OCI-LY3 (cell line): ENCODE measurements around the gene MYD88.

Experiments used
- H2AFZ ChIP-seq: fragments of 200-600, 300-600 bp; shearing (Covaris generic); 2 replicates; pipeline ENCODE4 v1.6.0; 2014; ENCODE audit warnings: antibody characterized with exemption, low read depth, low read length
- H3K27ac ChIP-seq: fragments of 200-600, 300-600 bp; sonication (generic); 2 replicates; pipeline ENCODE4 v1.5.1; 2014; ENCODE audit warnings: mild to moderate bottlenecking, low read length, moderate library complexity, mixed read lengths
- H3K27me3 ChIP-seq: fragments of 200-600, 300-600 bp; sonication (generic); 2 replicates; pipeline ENCODE4 v1.6.1; 2014; ENCODE audit warnings: low read depth, low read length, mixed read lengths
- H3K36me3 ChIP-seq: fragments of 200-600, 300-600 bp; sonication (generic); replicated peaks from 2 replicates; pipeline ENCODE3; 2014; ENCODE audit warnings: low read depth, low read length, mixed read lengths
- H3K4me1 ChIP-seq: fragments of 300-600, 200-600 bp; sonication (generic); 2 replicates; pipeline ENCODE4 v1.6.1; 2014; ENCODE audit warnings: low read length, mixed read lengths
- H3K4me2 ChIP-seq: fragments of 200-600, 300-600 bp; sonication (generic); 2 replicates; pipeline ENCODE4 v1.6.1; 2014; ENCODE audit warnings: low read length, mixed read lengths
- H3K4me3 ChIP-seq: fragments of 300-600, 200-600 bp; sonication (generic); 2 replicates; pipeline ENCODE4 v1.5.1; 2014; ENCODE audit warnings: antibody characterized with exemption, mild to moderate bottlenecking, low read length, moderate library complexity
- H3K79me2 ChIP-seq: fragments of 300-600, 200-600 bp; shearing (Covaris generic); 2 replicates; pipeline ENCODE4 v1.6.1; 2014; ENCODE audit warnings: mild to moderate bottlenecking, low read length, mixed read lengths
- H3K9ac ChIP-seq: fragments of 300-600, 200-600 bp; shearing (Covaris generic); 2 replicates; pipeline ENCODE4 v1.6.0; 2014; ENCODE audit warnings: mild to moderate bottlenecking, low read length, moderate library complexity
- H3K9me3 ChIP-seq: fragments of 200-600, 300-600 bp; shearing (Covaris generic); 2 replicates; pipeline ENCODE4 v1.6.1; 2014; ENCODE audit warnings: low read length, mixed read lengths; ENCODE audit not compliant: insufficient read depth
- H4K20me1 ChIP-seq: fragments of 200-600, 300-600 bp; sonication (generic); 2 replicates; pipeline ENCODE4 v1.6.1; 2016; ENCODE audit warnings: low read length, mixed read lengths; ENCODE audit not compliant: insufficient read depth
- CTCF ChIP-seq: fragments of 200-600, 300-600 bp; sonication (generic); IDR thresholded peaks from 2 replicates; pipeline ENCODE4 v1.5.1; 2014; ENCODE audit warnings: antibody characterized with exemption, low read length, low read depth
- EZH2phosphoT487 ChIP-seq: fragments of 200-600 bp; shearing (Covaris generic); IDR thresholded peaks from 2 replicates; pipeline ENCODE4 v1.6.1; 2018; ENCODE audit warnings: antibody characterized with exemption, mixed run types, low read depth

The MYD88 gene

GRCh38 chr3:38116471-38117162, 21.8 kb upstream of the MYD88 start:
- no peak overlapping the region for H2AFZ ChIP-seq
- H3K27ac ChIP-seq: no peak overlapping the region
- 0 out of 2 replicates have a peak, but pooled peaks cover 3% of the 10 kb centered on the region for H3K27me3 ChIP-seq
- H4K20me1 ChIP-seq: no peaks in the 10 kb centered on the region
- no peaks in the 10 kb centered on the region for H3K79me2 ChIP-seq
- peaks cover 26% of the 10 kb centered on the region for H3K4me1 ChIP-seq
- H3K9ac ChIP-seq: no peak overlapping the region
- no peaks in the 10 kb centered on the region for H3K9me3 ChIP-seq
- no peak overlapping the region for H3K4me2 ChIP-seq
- no peaks in the 10 kb centered on the region for H3K36me3 ChIP-seq
- TF ChIP-seq CTCF: no peak
- TF ChIP-seq EZH2phosphoT487: no peak
- H3K4me3 ChIP-seq: no peak overlapping the region

GRCh38 chr3:38117163-38117716, 21.2 kb upstream of the MYD88 start:
- H3K4me1 ChIP-seq: peaks cover 26% of the 10 kb centered on the region
- H3K9ac ChIP-seq: no peak overlapping the region
- no peak for TF ChIP-seq CTCF
- TF ChIP-seq EZH2phosphoT487: no peak

GRCh38 chr3:38117748-38118420, 20.6 kb upstream of the MYD88 start:
- Histone ChIP-seq H3K4me1 (peaks cover 26% of the 10 kb centered on the region), H3K4me2 (no peak overlapping the region), H3K4me3 (no peak overlapping the region), H2AFZ (no peak overlapping the region), H3K79me2 (no peaks in the 10 kb centered on the region), H3K27me3 (0 out of 2 replicates have a peak, but pooled peaks cover 3% of the 10 kb centered on the region), H3K27ac (no peak overlapping the region), H3K9ac (no peak overlapping the region), H4K20me1 (0 out of 2 replicates have a peak, but pooled peaks cover 5% of the 10 kb centered on the region), H3K36me3 (peaks cover 12% of the 10 kb centered on the region), H3K9me3 (no peaks in the 10 kb centered on the region)
- TF ChIP-seq CTCF: peak; percentile 95
- no peak for TF ChIP-seq EZH2phosphoT487

More at GRCh38 chr3:38117163-38117716, 21.2 kb upstream of the MYD88 start:
- Histone ChIP-seq H3K36me3 (peaks cover 6% of the 10 kb centered on the region), H3K4me2 (no peak overlapping the region), H3K27me3 (0 out of 2 replicates have a peak, but pooled peaks cover 3% of the 10 kb centered on the region), H3K9me3 (no peaks in the 10 kb centered on the region), H3K27ac (no peak overlapping the region), H4K20me1 (no peaks in the 10 kb centered on the region), H3K79me2 (no peaks in the 10 kb centered on the region), H3K4me3 (no peak overlapping the region), H2AFZ (no peak overlapping the region)
